Fibroblast of villous mesenchyme (primary cell): ENCODE results near the gene TMED10. TPM values are rescaled to one million over a fixed set of nuclear protein-coding genes. Genes with fewer than 3 reads are reported as not detected.

ENCODE experiments used
- DNase-seq: peaks from one replicate; pipeline ENCODE4 v3.0.0-alpha.2; 2010; ENCODE audit warnings: low read depth
- H3K4me3 ChIP-seq: 2 replicates; pipeline ENCODE4 v1.5.1; 2011; ENCODE audit warnings: low read depth, mild to moderate bottlenecking, low read length
- CTCF ChIP-seq: IDR thresholded peaks from 2 replicates; pipeline ENCODE4 v1.5.1; 2012; ENCODE audit warnings: low read depth, mild to moderate bottlenecking, low read length; ENCODE audit not compliant: insufficient read depth
- total RNA-seq: library from RNA; depleted of rRNA; stranded (reverse); fragments of >200 nt; gene quantifications from 2 replicates; pipeline ENCODE4 v1.2.3, GENCODE V29; 2012

The TMED10 gene
- total RNA-seq, 1 donor, result 279 TPM

GRCh38 chr14:75206190-75206589 lies 29.8 kb upstream of the TMED10 start:
- no peak for DNase-seq
- no peak overlapping the region for H3K4me3 ChIP-seq
- TF ChIP-seq CTCF, result no peak

- peak; percentile 17 for DNase-seq
- no peak overlapping the region for H3K4me3 ChIP-seq
These were observed 29.2 kb upstream of the TMED10 start for GRCh38 chr14:75205591-75205990.

DNA sequence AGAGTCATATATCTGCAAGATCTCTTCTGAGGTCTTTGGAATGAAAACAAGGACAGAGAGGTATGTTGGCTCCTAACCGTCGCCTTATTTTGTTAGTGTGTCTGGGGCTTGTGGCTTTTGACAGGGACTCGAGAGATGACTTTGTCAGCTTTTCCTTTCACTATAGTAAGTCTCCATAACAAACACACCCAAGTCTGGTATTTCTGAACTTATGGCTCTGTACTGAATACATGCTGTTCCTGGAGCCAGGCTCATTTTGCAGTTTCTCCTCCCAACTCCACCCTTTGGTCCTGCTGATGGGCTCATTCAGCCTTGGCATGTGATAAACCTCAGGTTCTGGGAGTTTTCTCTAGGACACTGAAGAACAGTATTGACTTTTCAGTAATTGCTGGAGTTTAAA lies 27.7 kb upstream of the TMED10 start:
- H3K4me3 ChIP-seq, result no peak overlapping the region
- peak; percentile 66 for DNase-seq
- TF ChIP-seq CTCF, result no peak

More at GRCh38 chr14:75205591-75205990, 29.2 kb upstream of the TMED10 start:
- TF ChIP-seq CTCF, result no peak

GRCh38 chr14:75202657-75203056 lies 26.2 kb upstream of the TMED10 start:
- no peak for DNase-seq
- no peak overlapping the region for H3K4me3 ChIP-seq
- TF ChIP-seq CTCF, result no peak

DNA sequence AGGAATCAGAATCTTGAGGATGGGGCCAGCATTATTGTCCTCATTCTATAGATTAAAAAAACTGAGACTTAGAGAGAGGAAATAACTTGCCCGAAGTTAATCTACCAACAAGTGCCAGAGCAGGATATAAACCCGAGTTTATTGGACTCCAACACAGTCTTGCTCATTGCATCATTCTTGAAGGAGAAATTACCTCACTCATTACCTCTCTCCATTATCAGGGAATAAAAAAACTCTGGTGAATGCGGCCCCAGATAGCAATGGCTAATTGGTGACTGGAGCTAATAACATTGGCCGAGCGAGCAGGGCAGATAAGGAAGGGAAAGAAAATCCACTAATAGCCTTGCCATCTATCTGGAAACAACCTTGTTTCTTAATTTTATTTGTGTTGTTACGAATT lies 24.7 kb upstream of the TMED10 start:
- DNase-seq, result peak; percentile 52
- no peak for TF ChIP-seq CTCF
- H3K4me3 ChIP-seq, result no peak overlapping the region

- no peak overlapping the region for H3K4me3 ChIP-seq
- TF ChIP-seq CTCF, result no peak
- DNase-seq, result no peak
These were observed 24.0 kb upstream of the TMED10 start for GRCh38 chr14:75200451-75200850.

DNA sequence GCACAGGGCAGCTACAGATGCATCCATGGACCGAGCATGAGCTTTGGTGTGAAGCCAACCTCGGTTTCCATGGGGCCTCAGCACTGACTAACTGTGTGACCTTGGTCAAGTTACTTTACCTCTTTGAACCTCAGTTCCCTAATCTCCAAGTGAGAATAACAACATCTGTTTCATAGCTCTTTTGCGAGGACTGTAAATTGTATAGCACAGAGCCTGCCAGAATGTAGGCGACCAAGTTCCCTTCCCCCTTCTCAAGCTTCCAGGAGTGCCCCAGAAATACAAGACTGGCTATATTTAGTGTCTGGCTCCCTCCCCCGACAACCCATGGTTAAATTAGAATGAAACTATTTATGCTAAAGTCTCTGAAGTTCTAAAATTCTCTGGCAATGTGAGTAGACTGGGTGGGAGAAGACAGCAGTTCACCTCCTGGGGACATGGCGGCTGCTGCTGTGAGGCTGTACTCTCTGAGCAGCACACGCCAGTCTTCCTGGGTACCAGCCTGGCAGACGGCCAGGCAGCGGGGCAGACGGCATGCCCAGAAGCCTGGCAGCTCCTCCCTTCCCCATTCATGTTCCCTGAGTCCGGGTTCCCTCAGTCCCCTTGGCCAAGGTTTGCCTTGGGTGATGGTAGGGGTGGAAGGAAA lies 22.0 kb upstream of the TMED10 start:
- DNase-seq, result no peak
- no peak for TF ChIP-seq CTCF

More for the DNA sequence above, 22.0 kb upstream of the TMED10 start:
- no peak overlapping the region for H3K4me3 ChIP-seq
